Trophoblast cell (in vitro differentiated cells and primary cell): ENCODE data around the gene PDE4D.

Experiments used
- DNase-seq, 2 donors: peaks; one replicate each; pipeline ENCODE4 v3.0.0-alpha.2; 2016
- H2AFZ ChIP-seq: 2 replicates; pipeline ENCODE4 v1.6.1; 2013; ENCODE audit warnings: low read length, moderate library complexity, mild to moderate bottlenecking; ENCODE audit not compliant: insufficient read depth, poor library complexity
- H2AK5ac ChIP-seq: 2 replicates; pipeline ENCODE4 v1.6.1; 2013; ENCODE audit warnings: mild to moderate bottlenecking, low read length
- H2BK120ac ChIP-seq: 2 replicates; pipeline ENCODE4 v1.6.1; 2013; ENCODE audit warnings: low read length, mild to moderate bottlenecking, moderate library complexity; ENCODE audit not compliant: insufficient read depth, poor library complexity
- H2BK12ac ChIP-seq: 2 replicates; pipeline ENCODE4 v1.6.1; 2013; ENCODE audit warnings: mild to moderate bottlenecking, low read length, moderate library complexity
- H2BK5ac ChIP-seq: 2 replicates; pipeline ENCODE4 v1.6.1; 2013; ENCODE audit warnings: low read length, low read depth, moderate library complexity, mild to moderate bottlenecking; ENCODE audit not compliant: poor library complexity
- H3K14ac ChIP-seq: 2 replicates; pipeline ENCODE4 v1.6.1; 2013; ENCODE audit warnings: mild to moderate bottlenecking, low read length
- H3K18ac ChIP-seq: 2 replicates; pipeline ENCODE4 v1.6.1; 2013; ENCODE audit warnings: mild to moderate bottlenecking, low read length
- H3K23ac ChIP-seq: 2 replicates; pipeline ENCODE4 v1.6.1; 2013; ENCODE audit warnings: low read length
- H3K27ac ChIP-seq: 2 replicates; pipeline ENCODE4 v1.5.1; 2013; ENCODE audit warnings: low read depth, mild to moderate bottlenecking, inconsistent platforms, low read length, moderate library complexity
- H3K27me3 ChIP-seq: 2 replicates; pipeline ENCODE4 v1.6.1; 2013; ENCODE audit warnings: inconsistent platforms, mild to moderate bottlenecking, low read length, moderate library complexity; ENCODE audit not compliant: insufficient read depth
- H3K36me3 ChIP-seq, 2 experiments: 1 replicate in 1 of 2; 2 replicates in 1 of 2; pipeline ENCODE4 v1.6.1; 2013; ENCODE audit warnings: low read length in 2 of 2, mild to moderate bottlenecking in 2 of 2, moderate library complexity in 1 of 2; ENCODE audit not compliant: insufficient read depth in 2 of 2, control insufficient read depth in 1 of 2
- H3K4ac ChIP-seq: 2 replicates; pipeline ENCODE4 v1.6.1; 2013; ENCODE audit warnings: low read depth, mild to moderate bottlenecking, low read length, moderate library complexity
- H3K4me1 ChIP-seq, 2 experiments: 1 replicate in 1 of 2; 2 replicates in 1 of 2; pipeline ENCODE4 v1.6.1; 2013; ENCODE audit warnings: low read length in 2 of 2, mild to moderate bottlenecking in 2 of 2, moderate library complexity in 1 of 2; ENCODE audit not compliant: insufficient read depth in 2 of 2, control insufficient read depth in 1 of 2
- H3K4me2 ChIP-seq: 2 replicates; pipeline ENCODE4 v1.6.1; 2013; ENCODE audit warnings: inconsistent platforms, mild to moderate bottlenecking, low read length, moderate library complexity
- H3K4me3 ChIP-seq: 2 replicates; pipeline ENCODE4 v1.5.1; 2013; ENCODE audit warnings: mild to moderate bottlenecking, low read depth, low read length, inconsistent platforms
- H3K79me1 ChIP-seq: one replicate; pipeline ENCODE4 v1.6.1; 2013; ENCODE audit warnings: low read length
- H3K79me2 ChIP-seq: 2 replicates; pipeline ENCODE4 v1.6.1; 2013; ENCODE audit warnings: low read length, mild to moderate bottlenecking; ENCODE audit not compliant: control insufficient read depth, insufficient read depth, poor library complexity
- H3K9ac ChIP-seq: 2 replicates; pipeline ENCODE4 v1.6.1; 2013; ENCODE audit warnings: mild to moderate bottlenecking, low read length
- H3K9me3 ChIP-seq: 2 replicates; pipeline ENCODE4 v1.6.1; 2013; ENCODE audit warnings: low read depth, mild to moderate bottlenecking, control low read depth, inconsistent platforms, low read length; ENCODE audit not compliant: insufficient read depth
- H4K12ac ChIP-seq: 2 replicates; pipeline ENCODE4 v1.6.1; 2013; ENCODE audit warnings: low read depth, mild to moderate bottlenecking, low read length, moderate library complexity
- H4K8ac ChIP-seq: 2 replicates; pipeline ENCODE4 v1.6.1; 2013; ENCODE audit warnings: low read depth, mild to moderate bottlenecking, low read length, moderate library complexity
- H4K91ac ChIP-seq: one replicate; pipeline ENCODE4 v1.6.1; 2013; ENCODE audit warnings: low read depth, mild to moderate bottlenecking, low read length, moderate library complexity
- WGBS: extraction: QIAGEN DNeasy Blood & Tissue Kit; methylation state at CpG from one replicate; pipeline ENCODE4 v1.1.7; 2013; ENCODE audit warnings: missing lambda C conversion rate; ENCODE audit not compliant: insufficient read length, insufficient coverage; ENCODE audit errors: extremely low coverage; 5-methylcytosine and 5-hydroxymethylcytosine counted together

The PDE4D gene

GRCh38 chr5:59161221-59162105 is 732.1 kb downstream of the PDE4D start:
- Histone ChIP-seq H3K18ac (no peak overlapping the region), H4K12ac (no peak overlapping the region), H3K14ac (no peak overlapping the region), H2BK5ac (no peak overlapping the region), H2AFZ (no peak overlapping the region), H3K9ac (no peak overlapping the region), H3K23ac (no peak overlapping the region), H4K91ac (no peak overlapping the region), H3K4me3 (no peak overlapping the region), H3K27ac (no peak overlapping the region), H3K4me2 (no peak overlapping the region), H3K9me3 (no peaks in the 10 kb centered on the region), H4K8ac (no peak overlapping the region), H2BK120ac (no peak overlapping the region), H3K27me3 (no peaks in the 10 kb centered on the region), H3K4ac (no peak overlapping the region), H3K79me2 (no peaks in the 10 kb centered on the region), H2BK12ac (no peak overlapping the region), H3K79me1 (peaks cover 5% of the 10 kb centered on the region), H3K4me1 (no peaks in the 10 kb centered on the region), H2AK5ac (no peak overlapping the region), H3K36me3 (peaks cover 0 to 2% of the 10 kb centered on the region in 2 experiments)
- no CpG with 5 or more reads among the region's 9 CpGs for WGBS
- DNase-seq, result peak in 1 of 2 donors; percentile 36

- no peak overlapping the region for H2BK5ac ChIP-seq
- no peak overlapping the region for H3K23ac ChIP-seq
- H3K4ac ChIP-seq, result no peak overlapping the region
- WGBS, result no CpG with 5 or more reads among the region's 2 CpGs
- H2AFZ ChIP-seq, result no peak overlapping the region
- no peak overlapping the region for H3K14ac ChIP-seq
- peak in 1 of 2 donors; percentile 38 for DNase-seq
- no peaks in the 10 kb centered on the region for H3K36me3 ChIP-seq
- peaks cover 3% of the 10 kb centered on the region for H3K79me1 ChIP-seq
- H3K27me3 ChIP-seq, result no peaks in the 10 kb centered on the region
- H3K9ac ChIP-seq, result no peak overlapping the region
- no peak overlapping the region for H3K4me3 ChIP-seq
- H3K27ac ChIP-seq, result no peak overlapping the region
- H3K4me1 ChIP-seq, result no peaks in the 10 kb centered on the region
- H3K4me2 ChIP-seq, result no peak overlapping the region
- no peak overlapping the region for H3K18ac ChIP-seq
- H3K9me3 ChIP-seq, result no peaks in the 10 kb centered on the region
- peak overlapping the region; percentile 11 for H4K91ac ChIP-seq
- H2BK12ac ChIP-seq, result no peak overlapping the region
- no peaks in the 10 kb centered on the region for H3K79me2 ChIP-seq
- H4K12ac ChIP-seq, result no peak overlapping the region
- H4K8ac ChIP-seq, result no peak overlapping the region
- H2BK120ac ChIP-seq, result no peak overlapping the region
- no peak overlapping the region for H2AK5ac ChIP-seq
Observed at GRCh38 chr5:59158637-59159391, 734.7 kb downstream of the PDE4D start.

GRCh38 chr5:59158165-59158564 is 735.4 kb downstream of the PDE4D start:
- Histone ChIP-seq H2BK120ac (no peak overlapping the region), H3K4ac (no peak overlapping the region), H3K4me2 (no peak overlapping the region), H4K8ac (no peak overlapping the region), H3K27me3 (no peaks in the 10 kb centered on the region), H4K12ac (no peak overlapping the region), H3K9ac (no peak overlapping the region), H3K23ac (no peak overlapping the region), H2BK5ac (no peak overlapping the region), H4K91ac (no peak overlapping the region), H2AK5ac (no peak overlapping the region), H3K9me3 (no peaks in the 10 kb centered on the region), H3K14ac (no peak overlapping the region), H3K18ac (no peak overlapping the region), H2BK12ac (no peak overlapping the region), H3K4me3 (no peak overlapping the region), H3K36me3 (no peaks in the 10 kb centered on the region), H3K79me1 (peaks cover 3% of the 10 kb centered on the region), H3K4me1 (no peaks in the 10 kb centered on the region), H2AFZ (no peak overlapping the region), H3K27ac (no peak overlapping the region), H3K79me2 (no peaks in the 10 kb centered on the region)
- WGBS, result no CpG with 5 or more reads among the region's 2 CpGs
- peak in 1 of 2 donors; percentile 18 for DNase-seq

GRCh38 chr5:59157068-59157467 is 736.5 kb downstream of the PDE4D start:
- no peak overlapping the region for H3K27ac ChIP-seq
- no peak overlapping the region for H2BK120ac ChIP-seq
- no peak overlapping the region for H3K4me2 ChIP-seq
- H4K12ac ChIP-seq, result no peak overlapping the region
- no peak overlapping the region for H3K14ac ChIP-seq
- H3K79me2 ChIP-seq, result no peaks in the 10 kb centered on the region
- H3K9me3 ChIP-seq, result no peaks in the 10 kb centered on the region
- no peak for DNase-seq
- no peaks in the 10 kb centered on the region for H3K27me3 ChIP-seq
- H2AK5ac ChIP-seq, result no peak overlapping the region
- H3K18ac ChIP-seq, result no peak overlapping the region
- no peak overlapping the region for H3K4ac ChIP-seq
- H2BK12ac ChIP-seq, result no peak overlapping the region
- H3K4me1 ChIP-seq, result no peaks in the 10 kb centered on the region
- no peak overlapping the region for H3K23ac ChIP-seq
- H3K36me3 ChIP-seq, result no peaks in the 10 kb centered on the region
- H4K91ac ChIP-seq, result no peak overlapping the region
- WGBS, result no CpG with 5 or more reads among the region's 4 CpGs
- peaks cover 3% of the 10 kb centered on the region for H3K79me1 ChIP-seq
- no peak overlapping the region for H2AFZ ChIP-seq
- no peak overlapping the region for H3K9ac ChIP-seq
- H2BK5ac ChIP-seq, result no peak overlapping the region
- no peak overlapping the region for H3K4me3 ChIP-seq
- H4K8ac ChIP-seq, result no peak overlapping the region
